ENCODE results near the gene USP49.
A peak's percentile ranks its signal among the peaks of the same experiment; 100 is the strongest.

USP49 gene

DNA sequence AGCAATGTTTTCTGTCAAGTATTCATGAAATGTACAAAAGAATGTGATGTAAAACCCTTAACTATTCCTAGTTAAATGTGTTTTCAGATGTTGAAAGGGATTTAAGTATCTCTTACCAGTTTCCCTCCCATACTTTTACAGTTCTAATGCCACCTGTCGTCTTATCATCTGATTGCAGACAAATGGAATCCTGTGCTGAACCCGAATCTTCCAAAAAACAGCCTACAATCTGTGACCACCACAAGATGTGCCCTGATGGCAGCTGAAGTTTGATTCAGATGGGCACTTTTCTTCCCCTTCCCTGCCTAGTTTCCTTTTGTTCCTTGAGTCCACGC is 105.8 kb downstream of the USP49 start:
- no peak for TF ChIP-seq EZH2phosphoT487 (IDR thresholded peaks at IDR 0.05; ENCODE audit: borderline replicate concordance)
- Histone ChIP-seq H2AFZ (ENCODE audit: low read length) (no peak overlapping the region), H3K4me2 (ENCODE audit: low read depth, low read length, poor library complexity, severe bottlenecking) (peak overlapping the region; percentile 50), H3K9me2 (replicated peaks; ENCODE audit: low read depth, low read length) (no peaks in the 10 kb centered on the region), H3K4me1 (ENCODE audit: insufficient read depth, low read length, poor library complexity, severe bottlenecking) (peaks cover 25% of the 10 kb centered on the region), H3K36me3 (ENCODE audit: insufficient read depth, low read length) (peaks cover 30% of the 10 kb centered on the region), H3K79me2 (ENCODE audit: insufficient read depth, low read length) (peaks cover 45% of the 10 kb centered on the region), H3K9ac (ENCODE audit: low read depth, low read length, poor library complexity, severe bottlenecking) (no peak overlapping the region), H3K9me3 (ENCODE audit: insufficient read depth, low read depth, low read length) (no peaks in the 10 kb centered on the region), H3F3A (ENCODE audit: low read depth) (no peaks in the 10 kb centered on the region), H4K20me1 (ENCODE audit: insufficient read depth, low read length, poor library complexity, severe bottlenecking) (peaks cover 28% of the 10 kb centered on the region), H3K27me3 (ENCODE audit: insufficient read depth, low read length, poor library complexity, severe bottlenecking) (no peaks in the 10 kb centered on the region), H3K4me3 (ENCODE audit: low read length, poor library complexity, severe bottlenecking) (peak overlapping the region; percentile 92)

DNA sequence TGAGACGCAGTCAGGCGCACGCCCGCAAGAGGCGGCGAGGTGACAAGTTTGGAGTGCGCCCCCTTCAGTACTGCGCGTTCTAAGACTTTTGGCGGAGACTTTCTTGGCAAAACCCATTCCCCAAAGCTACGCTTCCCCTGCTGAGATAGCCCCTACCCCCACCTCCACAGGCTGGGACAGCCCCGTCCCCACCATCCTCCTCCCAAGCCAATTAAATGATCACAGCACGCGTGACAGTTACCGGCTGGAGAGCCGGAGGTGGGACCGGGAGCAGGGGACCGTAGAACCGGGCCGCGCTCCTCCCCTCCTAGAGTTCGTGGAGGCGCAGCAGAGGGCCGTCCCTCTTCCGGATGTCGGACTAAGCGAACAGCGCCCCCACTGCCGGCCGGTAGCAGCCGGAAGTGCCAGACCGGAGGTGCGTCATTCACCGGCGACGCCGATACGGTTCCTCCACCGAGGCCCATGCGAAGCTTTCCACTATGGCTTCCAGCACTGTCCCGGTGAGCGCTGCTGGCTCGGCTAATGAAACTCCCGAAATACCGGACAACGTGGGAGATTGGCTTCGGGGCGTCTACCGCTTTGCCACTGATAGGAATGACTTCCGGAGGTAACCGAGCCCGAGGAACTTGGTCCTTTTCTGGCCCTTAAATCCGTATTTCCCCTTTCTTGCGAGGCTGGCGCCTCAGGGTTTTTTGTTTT is 107.8 kb downstream of the USP49 start, which contains the start of gene TOMM6:
TOMM6 (plus strand) TSS at position 476 of the 699 bp plus-strand sequence; CDS start at position 480, 4 bp downstream.
- H3K4me1 ChIP-seq (ENCODE audit: insufficient read depth, low read length, poor library complexity, severe bottlenecking): peaks cover 25% of the 10 kb centered on the region
- H3K4me3 ChIP-seq (ENCODE audit: low read length, poor library complexity, severe bottlenecking): peak within 1 kb of the TSS; percentile 92
- no peaks in the 10 kb centered on the region for H3K9me2 ChIP-seq (replicated peaks; ENCODE audit: low read depth, low read length)
- peaks cover 22% of the 10 kb centered on the region for H3K36me3 ChIP-seq (ENCODE audit: insufficient read depth, low read length)
- peak within 1 kb of the TSS; percentile 94 for H3K4me2 ChIP-seq (ENCODE audit: low read depth, low read length, poor library complexity, severe bottlenecking)
- no peaks in the 10 kb centered on the region for H3K9me3 ChIP-seq (ENCODE audit: insufficient read depth, low read depth, low read length)
- no peak for TF ChIP-seq EZH2phosphoT487 (IDR thresholded peaks at IDR 0.05; ENCODE audit: borderline replicate concordance)
- TF ChIP-seq, protein P1, sequence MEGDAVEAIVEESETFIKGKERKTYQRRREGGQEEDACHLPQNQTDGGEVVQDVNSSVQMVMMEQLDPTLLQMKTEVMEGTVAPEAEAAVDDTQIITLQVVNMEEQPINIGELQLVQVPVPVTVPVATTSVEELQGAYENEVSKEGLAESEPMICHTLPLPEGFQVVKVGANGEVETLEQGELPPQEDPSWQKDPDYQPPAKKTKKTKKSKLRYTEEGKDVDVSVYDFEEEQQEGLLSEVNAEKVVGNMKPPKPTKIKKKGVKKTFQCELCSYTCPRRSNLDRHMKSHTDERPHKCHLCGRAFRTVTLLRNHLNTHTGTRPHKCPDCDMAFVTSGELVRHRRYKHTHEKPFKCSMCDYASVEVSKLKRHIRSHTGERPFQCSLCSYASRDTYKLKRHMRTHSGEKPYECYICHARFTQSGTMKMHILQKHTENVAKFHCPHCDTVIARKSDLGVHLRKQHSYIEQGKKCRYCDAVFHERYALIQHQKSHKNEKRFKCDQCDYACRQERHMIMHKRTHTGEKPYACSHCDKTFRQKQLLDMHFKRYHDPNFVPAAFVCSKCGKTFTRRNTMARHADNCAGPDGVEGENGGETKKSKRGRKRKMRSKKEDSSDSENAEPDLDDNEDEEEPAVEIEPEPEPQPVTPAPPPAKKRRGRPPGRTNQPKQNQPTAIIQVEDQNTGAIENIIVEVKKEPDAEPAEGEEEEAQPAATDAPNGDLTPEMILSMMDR (conservative IDR thresholded peaks at IDR 0.05; ENCODE audit: low read length): peak; percentile 69
- H2AFZ ChIP-seq (ENCODE audit: low read length): peak within 1 kb of the TSS; percentile 84
- H3K9ac ChIP-seq (ENCODE audit: low read depth, low read length, poor library complexity, severe bottlenecking): peak within 1 kb of the TSS; percentile 86
- H3K27me3 ChIP-seq (ENCODE audit: insufficient read depth, low read length, poor library complexity, severe bottlenecking): no peaks in the 10 kb centered on the region
- peaks cover 45% of the 10 kb centered on the region for H3K79me2 ChIP-seq (ENCODE audit: insufficient read depth, low read length)
- H4K20me1 ChIP-seq (ENCODE audit: insufficient read depth, low read length, poor library complexity, severe bottlenecking): peaks cover 28% of the 10 kb centered on the region
- no peaks in the 10 kb centered on the region for H3F3A ChIP-seq (ENCODE audit: low read depth)

DNA sequence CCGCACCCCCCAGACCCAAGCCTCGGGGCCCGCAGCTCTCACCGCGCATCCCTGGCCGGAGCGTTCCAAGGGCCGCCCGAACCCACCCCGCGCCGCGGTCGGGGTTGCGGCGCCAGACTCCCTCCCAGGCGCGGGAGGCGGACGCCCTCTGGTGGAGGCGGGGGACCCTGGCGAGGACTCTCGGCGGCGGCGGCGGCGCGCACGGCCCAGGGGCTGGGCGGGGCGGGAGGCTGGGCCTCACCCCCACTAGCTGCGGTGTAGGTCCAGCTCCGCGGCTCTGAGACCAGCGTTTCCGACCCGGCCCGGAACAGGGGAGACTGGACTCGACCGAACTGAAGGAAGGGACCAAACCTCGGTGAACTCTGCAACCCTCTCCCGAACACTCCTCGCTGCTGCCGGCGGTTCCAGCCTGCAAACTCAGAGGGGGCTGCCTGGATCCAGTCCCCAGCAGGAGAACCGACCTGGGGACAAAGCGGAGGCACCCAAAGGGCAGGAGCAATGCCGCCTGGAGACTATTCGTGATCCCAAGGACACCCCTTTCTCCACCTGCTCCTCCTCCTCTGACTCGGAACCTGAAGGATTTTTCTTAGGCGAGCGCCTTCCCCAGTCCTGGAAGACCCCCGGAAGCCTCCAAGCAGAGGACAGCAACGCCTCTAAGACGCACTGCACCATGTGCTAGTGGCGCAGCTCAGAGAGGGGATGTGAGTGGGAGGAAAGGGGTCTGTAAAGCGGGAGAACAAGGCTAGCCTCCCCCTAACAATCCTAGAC is 108.5 kb downstream of the USP49 start:
- Histone ChIP-seq H3K4me2 (ENCODE audit: low read depth, low read length, poor library complexity, severe bottlenecking) (peak overlapping the region; percentile 94), H3K36me3 (ENCODE audit: insufficient read depth, low read length) (peaks cover 17% of the 10 kb centered on the region), H3K27me3 (ENCODE audit: insufficient read depth, low read length, poor library complexity, severe bottlenecking) (no peaks in the 10 kb centered on the region), H2AFZ (ENCODE audit: low read length) (peak overlapping the region; percentile 84), H3K9me2 (replicated peaks; ENCODE audit: low read depth, low read length) (no peaks in the 10 kb centered on the region), H3K4me1 (ENCODE audit: insufficient read depth, low read length, poor library complexity, severe bottlenecking) (peaks cover 26% of the 10 kb centered on the region), H4K20me1 (ENCODE audit: insufficient read depth, low read length, poor library complexity, severe bottlenecking) (peaks cover 28% of the 10 kb centered on the region), H3K79me2 (ENCODE audit: insufficient read depth, low read length) (peaks cover 45% of the 10 kb centered on the region), H3F3A (ENCODE audit: low read depth) (no peaks in the 10 kb centered on the region), H3K9ac (ENCODE audit: low read depth, low read length, poor library complexity, severe bottlenecking) (peak overlapping the region; percentile 86), H3K9me3 (ENCODE audit: insufficient read depth, low read depth, low read length) (no peaks in the 10 kb centered on the region), H3K4me3 (ENCODE audit: low read length, poor library complexity, severe bottlenecking) (peak overlapping the region; percentile 92)
- no peak for TF ChIP-seq EZH2phosphoT487 (IDR thresholded peaks at IDR 0.05; ENCODE audit: borderline replicate concordance)
- TF ChIP-seq, protein P1 (conservative IDR thresholded peaks at IDR 0.05; ENCODE audit: low read length): peak; percentile 53

Data from Loucy (cell line).